Measurements from ENCODE around the gene PECR. TPM values are rescaled to one million over a fixed set of nuclear protein-coding genes. Genes with fewer than 3 reads are reported as not detected.

Gene PECR
- total and polyA plus RNA-seq, 2 of the 13 experiments (the other 11 are each of a cell fraction or from before 2014, with no cell fraction given) = 151 to 153 TPM

DNA sequence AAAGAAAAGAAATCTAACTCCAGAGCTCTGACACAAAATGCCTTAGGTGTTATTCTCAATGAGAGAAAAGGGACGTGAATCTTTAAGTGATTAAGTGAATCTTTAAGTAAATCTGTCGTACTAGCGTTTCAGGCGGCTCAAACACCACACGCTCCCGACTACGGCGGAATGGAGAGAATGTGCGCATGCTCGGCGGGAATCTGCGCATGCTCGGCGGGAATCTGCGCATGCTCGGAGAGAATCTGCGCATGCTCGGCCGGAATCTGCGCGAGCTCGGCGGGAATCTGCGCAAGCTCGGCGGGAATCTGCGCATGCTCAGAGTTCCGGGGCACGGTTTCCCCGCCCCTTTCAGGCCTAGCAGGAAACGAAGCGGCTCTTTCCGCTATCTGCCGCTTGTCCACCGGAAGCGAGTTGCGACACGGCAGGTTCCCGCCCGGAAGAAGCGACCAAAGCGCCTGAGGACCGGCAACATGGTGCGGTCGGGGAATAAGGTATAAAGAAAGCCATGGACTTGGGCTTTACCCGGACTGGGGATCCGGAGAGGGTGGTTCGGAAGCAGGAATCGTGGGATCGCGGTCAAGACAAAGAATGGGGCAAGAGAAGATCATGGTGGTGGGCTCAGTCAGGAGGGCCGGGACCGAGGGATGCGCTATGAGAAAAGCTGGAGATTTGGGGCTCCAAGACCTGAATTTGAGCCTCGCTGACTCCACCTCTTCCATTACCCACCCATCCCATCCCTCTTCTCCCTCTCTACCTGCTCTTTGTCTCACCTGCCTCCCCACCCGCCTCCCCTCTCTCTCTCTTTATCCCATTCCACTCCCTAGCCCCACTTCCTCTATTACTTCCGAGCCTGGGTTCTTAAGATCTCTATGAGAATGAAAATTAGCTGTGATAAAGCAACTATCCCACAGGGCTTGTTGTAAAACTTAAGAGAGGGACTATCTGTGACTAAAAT lies 27.6 kb upstream of the PECR start, which contains the start of gene XRCC5 (continued):
- TF ChIP-seq, protein P1, sequence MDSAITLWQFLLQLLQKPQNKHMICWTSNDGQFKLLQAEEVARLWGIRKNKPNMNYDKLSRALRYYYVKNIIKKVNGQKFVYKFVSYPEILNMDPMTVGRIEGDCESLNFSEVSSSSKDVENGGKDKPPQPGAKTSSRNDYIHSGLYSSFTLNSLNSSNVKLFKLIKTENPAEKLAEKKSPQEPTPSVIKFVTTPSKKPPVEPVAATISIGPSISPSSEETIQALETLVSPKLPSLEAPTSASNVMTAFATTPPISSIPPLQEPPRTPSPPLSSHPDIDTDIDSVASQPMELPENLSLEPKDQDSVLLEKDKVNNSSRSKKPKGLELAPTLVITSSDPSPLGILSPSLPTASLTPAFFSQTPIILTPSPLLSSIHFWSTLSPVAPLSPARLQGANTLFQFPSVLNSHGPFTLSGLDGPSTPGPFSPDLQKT (CRISPR knock-in tag; IDR thresholded peaks at IDR 0.05; ENCODE audit: borderline replicate concordance) = peak; percentile 96; the same call in 1 of the 2 replicates
- TF ChIP-seq, protein P2, sequence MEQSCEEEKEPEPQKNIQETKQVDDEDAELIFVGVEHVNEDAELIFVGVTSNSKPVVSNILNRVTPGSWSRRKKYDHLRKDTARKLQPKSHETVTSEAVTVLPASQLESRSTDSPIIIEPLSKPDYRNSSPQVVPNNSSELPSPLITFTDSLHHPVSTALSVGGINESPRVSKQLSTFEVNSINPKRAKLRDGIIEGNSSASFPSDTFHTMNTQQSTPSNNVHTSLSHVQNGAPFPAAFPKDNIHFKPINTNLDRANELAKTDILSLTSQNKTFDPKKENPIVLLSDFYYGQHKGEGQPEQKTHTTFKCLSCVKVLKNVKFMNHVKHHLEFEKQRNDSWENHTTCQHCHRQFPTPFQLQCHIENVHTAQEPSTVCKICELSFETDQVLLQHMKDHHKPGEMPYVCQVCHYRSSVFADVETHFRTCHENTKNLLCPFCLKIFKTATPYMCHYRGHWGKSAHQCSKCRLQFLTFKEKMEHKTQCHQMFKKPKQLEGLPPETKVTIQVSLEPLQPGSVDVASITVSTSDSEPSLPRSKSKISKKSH (CRISPR knock-in tag; IDR thresholded peaks at IDR 0.05; ENCODE audit: borderline replicate concordance) = peak; percentile 96; the same call in 1 of the 2 replicates
- TF ChIP-seq, protein P3, sequence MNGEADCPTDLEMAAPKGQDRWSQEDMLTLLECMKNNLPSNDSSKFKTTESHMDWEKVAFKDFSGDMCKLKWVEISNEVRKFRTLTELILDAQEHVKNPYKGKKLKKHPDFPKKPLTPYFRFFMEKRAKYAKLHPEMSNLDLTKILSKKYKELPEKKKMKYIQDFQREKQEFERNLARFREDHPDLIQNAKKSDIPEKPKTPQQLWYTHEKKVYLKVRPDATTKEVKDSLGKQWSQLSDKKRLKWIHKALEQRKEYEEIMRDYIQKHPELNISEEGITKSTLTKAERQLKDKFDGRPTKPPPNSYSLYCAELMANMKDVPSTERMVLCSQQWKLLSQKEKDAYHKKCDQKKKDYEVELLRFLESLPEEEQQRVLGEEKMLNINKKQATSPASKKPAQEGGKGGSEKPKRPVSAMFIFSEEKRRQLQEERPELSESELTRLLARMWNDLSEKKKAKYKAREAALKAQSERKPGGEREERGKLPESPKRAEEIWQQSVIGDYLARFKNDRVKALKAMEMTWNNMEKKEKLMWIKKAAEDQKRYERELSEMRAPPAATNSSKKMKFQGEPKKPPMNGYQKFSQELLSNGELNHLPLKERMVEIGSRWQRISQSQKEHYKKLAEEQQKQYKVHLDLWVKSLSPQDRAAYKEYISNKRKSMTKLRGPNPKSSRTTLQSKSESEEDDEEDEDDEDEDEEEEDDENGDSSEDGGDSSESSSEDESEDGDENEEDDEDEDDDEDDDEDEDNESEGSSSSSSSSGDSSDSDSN (CRISPR knock-in tag; IDR thresholded peaks at IDR 0.05) = peak; percentile 84
- TF ChIP-seq RORA (CRISPR knock-in tag; IDR thresholded peaks at IDR 0.05) (no peak), ZSCAN25 (CRISPR knock-in tag; IDR thresholded peaks at IDR 0.05) (peak; percentile 80; the same call in 1 of the 2 replicates), ZNF652 (CRISPR knock-in tag; IDR thresholded peaks at IDR 0.05; ENCODE audit: borderline replicate concordance, low read depth) (0 out of 2 replicates have a peak, but pooled peaks have one; percentile 12), ATF1 (CRISPR knock-in tag; IDR thresholded peaks at IDR 0.05) (no peak), SMAD1 (CRISPR knock-in tag; IDR thresholded peaks at IDR 0.05; ENCODE audit: borderline replicate concordance, low read depth) (peak; percentile 93; the same call in 1 of the 2 replicates)
- TF ChIP-seq, protein P4, sequence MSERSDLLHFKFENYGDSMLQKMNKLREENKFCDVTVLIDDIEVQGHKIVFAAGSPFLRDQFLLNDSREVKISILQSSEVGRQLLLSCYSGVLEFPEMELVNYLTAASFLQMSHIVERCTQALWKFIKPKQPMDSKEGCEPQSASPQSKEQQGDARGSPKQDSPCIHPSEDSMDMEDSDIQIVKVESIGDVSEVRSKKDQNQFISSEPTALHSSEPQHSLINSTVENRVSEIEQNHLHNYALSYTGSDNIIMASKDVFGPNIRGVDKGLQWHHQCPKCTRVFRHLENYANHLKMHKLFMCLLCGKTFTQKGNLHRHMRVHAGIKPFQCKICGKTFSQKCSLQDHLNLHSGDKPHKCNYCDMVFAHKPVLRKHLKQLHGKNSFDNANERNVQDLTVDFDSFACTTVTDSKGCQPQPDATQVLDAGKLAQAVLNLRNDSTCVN (CRISPR knock-in tag; IDR thresholded peaks at IDR 0.05; ENCODE audit: borderline replicate concordance) = peak; percentile 88; the same call in 1 of the 2 replicates
- TF ChIP-seq, protein P5, sequence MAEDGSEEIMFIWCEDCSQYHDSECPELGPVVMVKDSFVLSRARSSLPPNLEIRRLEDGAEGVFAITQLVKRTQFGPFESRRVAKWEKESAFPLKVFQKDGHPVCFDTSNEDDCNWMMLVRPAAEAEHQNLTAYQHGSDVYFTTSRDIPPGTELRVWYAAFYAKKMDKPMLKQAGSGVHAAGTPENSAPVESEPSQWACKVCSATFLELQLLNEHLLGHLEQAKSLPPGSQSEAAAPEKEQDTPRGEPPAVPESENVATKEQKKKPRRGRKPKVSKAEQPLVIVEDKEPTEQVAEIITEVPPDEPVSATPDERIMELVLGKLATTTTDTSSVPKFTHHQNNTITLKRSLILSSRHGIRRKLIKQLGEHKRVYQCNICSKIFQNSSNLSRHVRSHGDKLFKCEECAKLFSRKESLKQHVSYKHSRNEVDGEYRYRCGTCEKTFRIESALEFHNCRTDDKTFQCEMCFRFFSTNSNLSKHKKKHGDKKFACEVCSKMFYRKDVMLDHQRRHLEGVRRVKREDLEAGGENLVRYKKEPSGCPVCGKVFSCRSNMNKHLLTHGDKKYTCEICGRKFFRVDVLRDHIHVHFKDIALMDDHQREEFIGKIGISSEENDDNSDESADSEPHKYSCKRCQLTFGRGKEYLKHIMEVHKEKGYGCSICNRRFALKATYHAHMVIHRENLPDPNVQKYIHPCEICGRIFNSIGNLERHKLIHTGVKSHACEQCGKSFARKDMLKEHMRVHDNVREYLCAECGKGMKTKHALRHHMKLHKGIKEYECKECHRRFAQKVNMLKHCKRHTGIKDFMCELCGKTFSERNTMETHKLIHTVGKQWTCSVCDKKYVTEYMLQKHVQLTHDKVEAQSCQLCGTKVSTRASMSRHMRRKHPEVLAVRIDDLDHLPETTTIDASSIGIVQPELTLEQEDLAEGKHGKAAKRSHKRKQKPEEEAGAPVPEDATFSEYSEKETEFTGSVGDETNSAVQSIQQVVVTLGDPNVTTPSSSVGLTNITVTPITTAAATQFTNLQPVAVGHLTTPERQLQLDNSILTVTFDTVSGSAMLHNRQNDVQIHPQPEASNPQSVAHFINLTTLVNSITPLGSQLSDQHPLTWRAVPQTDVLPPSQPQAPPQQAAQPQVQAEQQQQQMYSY (CRISPR knock-in tag; IDR thresholded peaks at IDR 0.05) = peak; percentile 68; the same call in 1 of the 2 replicates
- TF ChIP-seq, protein P6, sequence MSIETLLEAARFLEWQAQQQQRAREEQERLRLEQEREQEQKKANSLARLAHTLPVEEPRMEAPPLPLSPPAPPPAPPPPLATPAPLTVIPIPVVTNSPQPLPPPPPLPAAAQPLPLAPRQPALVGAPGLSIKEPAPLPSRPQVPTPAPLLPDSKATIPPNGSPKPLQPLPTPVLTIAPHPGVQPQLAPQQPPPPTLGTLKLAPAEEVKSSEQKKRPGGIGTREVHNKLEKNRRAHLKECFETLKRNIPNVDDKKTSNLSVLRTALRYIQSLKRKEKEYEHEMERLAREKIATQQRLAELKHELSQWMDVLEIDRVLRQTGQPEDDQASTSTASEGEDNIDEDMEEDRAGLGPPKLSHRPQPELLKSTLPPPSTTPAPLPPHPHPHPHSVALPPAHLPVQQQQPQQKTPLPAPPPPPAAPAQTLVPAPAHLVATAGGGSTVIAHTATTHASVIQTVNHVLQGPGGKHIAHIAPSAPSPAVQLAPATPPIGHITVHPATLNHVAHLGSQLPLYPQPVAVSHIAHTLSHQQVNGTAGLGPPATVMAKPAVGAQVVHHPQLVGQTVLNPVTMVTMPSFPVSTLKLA (IDR thresholded peaks at IDR 0.05) = peak; percentile 85
